HEK293T (cell line): ENCODE data around the gene CHST11.

ENCODE experiments used
- CTCF ChIA-PET: fragments of 350-600 bp; formaldehyde crosslinking; extraction: SDS; loops from one replicate; lab custom pipeline; 2021; ENCODE audit warnings: antibody characterized with exemption, inconsistent platforms; lab: Yijun Ruan, JAX
- POLR2A ChIA-PET: fragments of 350-600 bp; formaldehyde crosslinking; extraction: SDS; loops from one replicate; lab custom pipeline; 2020; ENCODE audit warnings: antibody characterized with exemption, inconsistent platforms; lab: Yijun Ruan, JAX
- DNase-seq: peaks from one replicate; pipeline ENCODE4 v3.0.0; 2012; ENCODE audit warnings: mixed read lengths; ENCODE audit errors: extremely low spot score
- ARNT ChIP-seq: fragments of 450-650 bp; IDR thresholded peaks from 2 replicates; pipeline ENCODE4 v1.6.1; 2017; ENCODE audit warnings: mild to moderate bottlenecking
- BHLHE40 ChIP-seq: fragments of 450-650 bp; IDR thresholded peaks from 2 replicates; pipeline ENCODE4 v1.6.1; 2016; ENCODE audit warnings: mild to moderate bottlenecking, moderate library complexity, borderline replicate concordance
- CTBP1 ChIP-seq: fragments of 450-650 bp; IDR thresholded peaks from 2 replicates; pipeline ENCODE4 v1.6.1; 2016; ENCODE audit warnings: borderline replicate concordance
- ELF4 ChIP-seq: fragments of 450-650 bp; IDR thresholded peaks from 2 replicates; pipeline ENCODE4 v1.6.1; 2017; ENCODE audit warnings: antibody characterized with exemption
- FOXA1 ChIP-seq: fragments of 450-650 bp; IDR thresholded peaks from 2 replicates; pipeline ENCODE4 v1.6.1; 2016; ENCODE audit warnings: mild to moderate bottlenecking
- FOXK2 ChIP-seq: fragments of 450-650 bp; IDR thresholded peaks from 2 replicates; pipeline ENCODE4 v1.6.1; 2016; ENCODE audit warnings: mild to moderate bottlenecking
- FOXM1 ChIP-seq: fragments of 450-650 bp; IDR thresholded peaks from 2 replicates; pipeline ENCODE4 v1.6.1; 2017; ENCODE audit warnings: mild to moderate bottlenecking, borderline replicate concordance
- HDGF ChIP-seq: fragments of 450-650 bp; IDR thresholded peaks from 2 replicates; pipeline ENCODE4 v1.6.1; 2017; ENCODE audit warnings: antibody characterized with exemption, borderline replicate concordance
- L3MBTL2 ChIP-seq: fragments of 450-650 bp; conservative IDR thresholded peaks from 2 replicates; pipeline ENCODE4 v1.6.1; 2016; ENCODE audit warnings: mild to moderate bottlenecking
- LEF1 ChIP-seq: fragments of 450-650 bp; IDR thresholded peaks from 2 replicates; pipeline ENCODE4 v1.6.1; 2017; ENCODE audit warnings: mild to moderate bottlenecking, borderline replicate concordance
- NFRKB ChIP-seq: fragments of 450-650 bp; IDR thresholded peaks from 2 replicates; pipeline ENCODE4 v1.6.1; 2016; ENCODE audit warnings: mild to moderate bottlenecking, moderate library complexity
- PKNOX1 ChIP-seq: fragments of 450-650 bp; IDR thresholded peaks from 2 replicates; pipeline ENCODE4 v1.6.1; 2016
- SP1 ChIP-seq: fragments of 450-650 bp; IDR thresholded peaks from 2 replicates; pipeline ENCODE4 v1.6.1; 2017
- SUZ12 ChIP-seq: fragments of 450-650 bp; IDR thresholded peaks from 2 replicates; pipeline ENCODE4 v1.6.1; 2016; ENCODE audit warnings: mild to moderate bottlenecking
- TARDBP ChIP-seq: fragments of 450-650 bp; IDR thresholded peaks from 2 replicates; pipeline ENCODE4 v1.6.1; 2016
- ZNF384 ChIP-seq: fragments of 450-650 bp; IDR thresholded peaks from 2 replicates; pipeline ENCODE4 v1.6.1; 2016

CHST11 gene

GRCh38 chr12:104412681-104413080 lies 44.1 kb upstream of the CHST11 start:
- no peak for TF ChIP-seq PKNOX1
- no peak for TF ChIP-seq CTBP1
- no peak for TF ChIP-seq L3MBTL2
- TF ChIP-seq BHLHE40: no peak
- TF ChIP-seq FOXA1: no peak
- TF ChIP-seq SP1: no peak
- TF ChIP-seq ELF4: no peak
- TF ChIP-seq ARNT: no peak
- no peak for DNase-seq
- CTCF ChIA-PET: no interaction called here
- POLR2A ChIA-PET: no interaction called here

- CTCF ChIA-PET: no interaction called here
- TF ChIP-seq TARDBP: no peak
- no peak for TF ChIP-seq ZNF384
- TF ChIP-seq FOXA1: no peak
- no peak for TF ChIP-seq SP1
- no peak for TF ChIP-seq CTBP1
- TF ChIP-seq ARNT: no peak
- TF ChIP-seq BHLHE40: no peak
- TF ChIP-seq FOXM1: no peak
- TF ChIP-seq HDGF: no peak
- TF ChIP-seq FOXK2: no peak
- no peak for TF ChIP-seq SUZ12
- TF ChIP-seq LEF1: no peak
- no peak for DNase-seq
- POLR2A ChIA-PET: no interaction called here
These were observed 43.4 kb upstream of the CHST11 start for GRCh38 chr12:104413330-104413729.

- no peak for TF ChIP-seq NFRKB
- no peak for TF ChIP-seq CTBP1
- TF ChIP-seq FOXM1: no peak
- TF ChIP-seq FOXK2: no peak
- no peak for TF ChIP-seq ARNT
- no peak for TF ChIP-seq SUZ12
- ChIA-PET POLR2A (no interaction called here), CTCF (no interaction called here)
- no peak for DNase-seq
These were observed 42.0 kb upstream of the CHST11 start for GRCh38 chr12:104414581-104415341.

GRCh38 chr12:104415342-104415980 lies 41.3 kb upstream of the CHST11 start:
- ChIA-PET POLR2A (no interaction called here), CTCF (no interaction called here)
- no peak for DNase-seq
- TF ChIP-seq ARNT: no peak
- no peak for TF ChIP-seq SP1
- no peak for TF ChIP-seq FOXM1
- TF ChIP-seq CTBP1: no peak
- no peak for TF ChIP-seq ZNF384
- no peak for TF ChIP-seq NFRKB
- TF ChIP-seq FOXA1: no peak

- DNase-seq: no peak
- TF ChIP-seq HDGF (no peak), LEF1 (no peak), BHLHE40 (no peak), ELF4 (no peak), NFRKB (no peak), TARDBP (no peak), CTBP1 (no peak), PKNOX1 (no peak), FOXK2 (no peak), ZNF384 (no peak), FOXA1 (no peak), SUZ12 (no peak), FOXM1 (no peak), ARNT (no peak), SP1 (no peak), L3MBTL2 (no peak)
- CTCF ChIA-PET: no interaction called here
- POLR2A ChIA-PET: no interaction called here
These were observed 40.6 kb upstream of the CHST11 start for GRCh38 chr12:104416136-104416535.

- no peak for DNase-seq
- TF ChIP-seq CTBP1: no peak
- no peak for TF ChIP-seq ELF4
- no peak for TF ChIP-seq LEF1
- no peak for TF ChIP-seq PKNOX1
- no peak for TF ChIP-seq L3MBTL2
- no peak for TF ChIP-seq NFRKB
- no peak for TF ChIP-seq SUZ12
- TF ChIP-seq TARDBP: no peak
- TF ChIP-seq ZNF384: no peak
- TF ChIP-seq ARNT: no peak
- no peak for TF ChIP-seq FOXM1
- POLR2A ChIA-PET: no interaction called here
- CTCF ChIA-PET: no interaction called here
These were observed 40.2 kb upstream of the CHST11 start for GRCh38 chr12:104416585-104416984.
